AG04449 (cell line): ENCODE data around the gene RAF1.

Source experiments
- CTCF ChIA-PET: fragments of 350-600 bp; formaldehyde crosslinking; extraction: SDS; loops from one replicate; lab custom pipeline; 2021; ENCODE audit warnings: antibody characterized with exemption; lab: Yijun Ruan, JAX
- POLR2A ChIA-PET: fragments of 400-600, 350-600 bp; formaldehyde crosslinking; extraction: SDS; loops from one replicate; lab custom pipeline; 2020; ENCODE audit warnings: antibody characterized with exemption, inconsistent platforms; lab: Yijun Ruan, JAX
- DNase-seq: peaks from one replicate; pipeline ENCODE4 v3.0.0-alpha.2; 2010; ENCODE audit warnings: low read depth, low spot score
- H3K4me3 ChIP-seq: 2 replicates; pipeline ENCODE4 v1.5.1; 2011; ENCODE audit warnings: low read depth, mild to moderate bottlenecking, control low read depth, low read length
- TF ChIP-seq, protein P1 (sequence below): IDR thresholded peaks from one replicate; pipeline ENCODE4 v1.5.1; 2011; ENCODE audit warnings: mild to moderate bottlenecking, moderate library complexity, low read length, control low read depth, inconsistent platforms; ENCODE audit not compliant: insufficient read depth; ENCODE audit errors: missing control alignments

The RAF1 gene

DNA sequence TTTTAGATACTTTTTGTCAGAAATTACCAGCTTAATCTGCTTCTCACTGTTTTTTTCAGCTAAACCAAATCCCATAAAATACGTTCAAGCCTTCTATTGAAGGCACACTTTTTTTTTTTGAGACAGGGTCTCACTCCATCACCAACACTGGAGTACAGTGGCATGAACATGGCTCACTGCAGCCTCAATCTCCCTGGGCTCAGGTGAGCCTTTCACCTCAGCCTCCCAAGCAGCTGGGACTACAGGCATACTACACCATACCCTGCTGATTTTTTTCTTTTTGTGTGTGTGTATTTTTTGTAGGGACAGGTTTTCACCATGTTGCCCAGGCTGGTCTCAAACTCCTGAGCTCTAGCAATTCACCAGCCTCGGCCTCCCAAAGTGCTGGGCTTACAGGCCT is 3.7 kb downstream of the RAF1 start:
- CTCF ChIA-PET, result interaction anchor here (0.9 to 2.5 kb wide), 4 partner anchors 11 to 150 kb away, joined by 3 to 7 read pairs (median 4); no protein-coding TSS in a partner anchor
- no peak overlapping the region for H3K4me3 ChIP-seq
- TF ChIP-seq, protein P1, sequence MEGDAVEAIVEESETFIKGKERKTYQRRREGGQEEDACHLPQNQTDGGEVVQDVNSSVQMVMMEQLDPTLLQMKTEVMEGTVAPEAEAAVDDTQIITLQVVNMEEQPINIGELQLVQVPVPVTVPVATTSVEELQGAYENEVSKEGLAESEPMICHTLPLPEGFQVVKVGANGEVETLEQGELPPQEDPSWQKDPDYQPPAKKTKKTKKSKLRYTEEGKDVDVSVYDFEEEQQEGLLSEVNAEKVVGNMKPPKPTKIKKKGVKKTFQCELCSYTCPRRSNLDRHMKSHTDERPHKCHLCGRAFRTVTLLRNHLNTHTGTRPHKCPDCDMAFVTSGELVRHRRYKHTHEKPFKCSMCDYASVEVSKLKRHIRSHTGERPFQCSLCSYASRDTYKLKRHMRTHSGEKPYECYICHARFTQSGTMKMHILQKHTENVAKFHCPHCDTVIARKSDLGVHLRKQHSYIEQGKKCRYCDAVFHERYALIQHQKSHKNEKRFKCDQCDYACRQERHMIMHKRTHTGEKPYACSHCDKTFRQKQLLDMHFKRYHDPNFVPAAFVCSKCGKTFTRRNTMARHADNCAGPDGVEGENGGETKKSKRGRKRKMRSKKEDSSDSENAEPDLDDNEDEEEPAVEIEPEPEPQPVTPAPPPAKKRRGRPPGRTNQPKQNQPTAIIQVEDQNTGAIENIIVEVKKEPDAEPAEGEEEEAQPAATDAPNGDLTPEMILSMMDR, result no peak
- no peak for DNase-seq
- POLR2A ChIA-PET, result no interaction called here

GRCh38 chr3:12659316-12660015 is 4.5 kb downstream of the RAF1 start:
- CTCF ChIA-PET, result interaction anchor here (0.9 to 2.5 kb wide), 4 partner anchors 12 to 151 kb away, joined by 3 to 7 read pairs (median 4); no protein-coding TSS in a partner anchor
- DNase-seq, result no peak
- TF ChIP-seq, protein P1, result no peak
- H3K4me3 ChIP-seq, result no peak overlapping the region
- POLR2A ChIA-PET, result no interaction called here

GRCh38 chr3:12658593-12659058 is 5.3 kb downstream of the RAF1 start:
- H3K4me3 ChIP-seq, result no peak overlapping the region
- ChIA-PET CTCF (interaction anchor here (1.0 to 2.5 kb wide), 3 partner anchors 13 to 183 kb away, joined by 4 to 7 read pairs (median 6); no protein-coding TSS in a partner anchor), POLR2A (interaction anchor here (0.7 kb wide), 1 partner anchor 35 kb away, joined by 3 read pairs; no protein-coding TSS in a partner anchor)
- TF ChIP-seq, protein P1, result no peak
- DNase-seq, result peak; percentile 77

GRCh38 chr3:12656850-12657249 is 7.1 kb downstream of the RAF1 start:
- TF ChIP-seq, protein P1, result no peak
- no peak for DNase-seq
- H3K4me3 ChIP-seq, result no peak overlapping the region
- POLR2A ChIA-PET, result no interaction called here
- CTCF ChIA-PET, result interaction anchor here (1.1 kb wide), 1 partner anchor 52 kb away, joined by 3 read pairs; no protein-coding TSS in a partner anchor

DNA sequence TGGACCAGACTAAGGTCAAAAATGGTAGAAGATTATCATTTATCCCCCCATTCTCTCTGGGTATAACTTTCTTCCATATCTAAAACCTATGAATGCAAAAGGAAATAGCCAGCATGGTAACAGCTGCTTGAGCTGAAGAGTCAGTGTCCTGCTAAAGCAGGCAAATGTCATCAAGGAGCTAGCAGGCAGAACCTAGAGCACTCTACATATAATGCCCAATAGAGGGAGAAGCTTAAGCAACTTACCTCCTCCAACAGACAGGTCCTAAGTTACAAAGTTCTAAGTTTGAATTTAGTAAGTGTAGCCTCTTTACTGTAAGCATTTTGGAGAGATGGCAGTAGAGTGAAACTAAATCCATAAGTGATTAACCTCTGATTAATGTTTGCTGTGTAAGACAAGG is 7.7 kb downstream of the RAF1 start:
- POLR2A ChIA-PET, result no interaction called here

GRCh38 chr3:12655701-12656100 is 8.2 kb downstream of the RAF1 start:
- DNase-seq, result no peak
- ChIA-PET CTCF (no interaction called here), POLR2A (no interaction called here)
- TF ChIP-seq, protein P1, result no peak
- H3K4me3 ChIP-seq, result no peak overlapping the region

More for the DNA sequence above, 7.7 kb downstream of the RAF1 start:
- CTCF ChIA-PET, result interaction anchor here (1.1 kb wide), 1 partner anchor 53 kb away, joined by 3 read pairs; no protein-coding TSS in a partner anchor
- TF ChIP-seq, protein P1, result no peak
- H3K4me3 ChIP-seq, result no peak overlapping the region
- no peak for DNase-seq
